WTC11 (cell line): ENCODE data around the gene FDPS.

Experiments used
- ATF2 ChIP-seq: sonication (generic); formaldehyde crosslinking; IDR thresholded peaks from 2 replicates; pipeline ENCODE4 v1.8.1; 2022; ENCODE audit warnings: low read depth, missing genetic modification reagents, borderline replicate concordance
- CDX4 ChIP-seq: fragments of 250-450 bp; sonication (Bioruptor Pico); IDR thresholded peaks from 2 replicates; pipeline ENCODE4 v1.9.0; 2021; ENCODE audit warnings: moderate library complexity, mild to moderate bottlenecking, inconsistent platforms, borderline replicate concordance
- CTCF ChIP-seq: fragments of 200-600 bp; IDR thresholded peaks from 2 replicates; pipeline ENCODE4 v1.8.0; 2022; ENCODE audit warnings: antibody characterized with exemption
- FOXK1 ChIP-seq: sonication (generic); formaldehyde crosslinking; IDR thresholded peaks from 2 replicates; pipeline ENCODE4 v1.8.0; 2022; ENCODE audit warnings: mild to moderate bottlenecking, moderate library complexity, missing genetic modification reagents
- GRHL2 ChIP-seq: fragments of 250-450 bp; sonication (Bioruptor Pico); IDR thresholded peaks from 2 replicates; pipeline ENCODE4 v1.8.0; 2022; ENCODE audit warnings: mild to moderate bottlenecking, moderate library complexity; ENCODE audit not compliant: insufficient replicate concordance, severe bottlenecking
- ZNF263 ChIP-seq: sonication (generic); formaldehyde crosslinking; IDR thresholded peaks from 2 replicates; pipeline ENCODE4 v1.8.1; 2022; ENCODE audit warnings: low read depth, mild to moderate bottlenecking, moderate library complexity, missing genetic modification reagents
- ZNF317 ChIP-seq: sonication (generic); formaldehyde crosslinking; IDR thresholded peaks from 2 replicates; pipeline ENCODE4 v1.8.1; 2023; ENCODE audit warnings: low read depth, mild to moderate bottlenecking, moderate library complexity, missing genetic modification reagents, borderline replicate concordance
- ZNF671 ChIP-seq: fragments of 250-450 bp; sonication (Bioruptor Pico); IDR thresholded peaks from 2 replicates; pipeline ENCODE4 v1.8.0; 2021; ENCODE audit warnings: mild to moderate bottlenecking
- TF ChIP-seq, protein P1 (sequence below): sonication (generic); formaldehyde crosslinking; IDR thresholded peaks from 2 replicates; pipeline ENCODE4 v1.8.0; 2022; ENCODE audit warnings: mild to moderate bottlenecking, missing genetic modification reagents

DNA sequence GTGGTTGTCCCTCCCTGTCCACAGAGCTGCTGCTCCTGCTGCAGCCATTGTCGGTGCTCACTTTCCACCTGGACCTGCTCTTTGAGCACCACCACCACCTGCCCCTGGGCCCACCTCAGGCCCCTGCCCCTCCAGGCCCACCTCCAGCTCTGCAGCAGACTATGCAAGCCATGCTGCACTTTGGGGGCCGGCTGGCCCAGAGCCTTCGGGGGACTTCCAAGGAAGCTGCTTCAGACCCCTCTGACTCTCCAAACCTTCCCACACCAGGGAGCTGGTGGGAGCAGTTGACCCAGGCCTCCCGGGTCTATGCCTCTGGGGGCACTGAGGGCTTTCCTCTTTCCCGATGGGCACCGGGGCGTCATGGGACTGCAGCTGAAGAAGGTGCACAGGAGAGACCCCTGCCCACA, 18.0 kb downstream of the FDPS start:
- TF ChIP-seq ATF2 (CRISPR knock-in tag) (no peak), GRHL2 (CRISPR knock-in tag) (no peak), CTCF (no peak), CDX4 (no peak), FOXK1 (no peak), ZNF671 (CRISPR knock-in tag) (no peak), ZNF263 (CRISPR knock-in tag) (no peak), ZNF317 (no peak)
- TF ChIP-seq, protein P1, sequence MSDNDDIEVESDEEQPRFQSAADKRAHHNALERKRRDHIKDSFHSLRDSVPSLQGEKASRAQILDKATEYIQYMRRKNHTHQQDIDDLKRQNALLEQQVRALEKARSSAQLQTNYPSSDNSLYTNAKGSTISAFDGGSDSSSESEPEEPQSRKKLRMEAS (CRISPR knock-in tag), result no peak
